HG03108 (cell line): ENCODE data around the gene GOLGA8A.
"Not testable (repeated sequence)": the region's sequence is repeated elsewhere in the genome, so short reads cannot be mapped to it uniquely, and the experiment has no call there.

Experiments
- ATAC-seq: cut with Tn5 transposase; IDR thresholded peaks from one replicate; pipeline ENCODE4 v1.9.1; 2021; ENCODE audit warnings: moderate library complexity; ENCODE audit not compliant: unreplicated experiment

Gene GOLGA8A

GRCh38 chr15:34409511-34409910 is 28.1 kb downstream of the GOLGA8A start:
- ATAC-seq: not testable (repeated sequence)

GRCh38 chr15:34408973-34409372 is 28.6 kb downstream of the GOLGA8A start:
- ATAC-seq: not testable (repeated sequence)

- ATAC-seq: not testable (repeated sequence)
Measured at GRCh38 chr15:34403899-34404298, 33.7 kb downstream of the GOLGA8A start.

- ATAC-seq: peak; percentile 52
Measured at GRCh38 chr15:34403160-34403598, 34.4 kb downstream of the GOLGA8A start.

- not testable (repeated sequence) for ATAC-seq
Measured at GRCh38 chr15:34397637-34398259, 39.9 kb downstream of the GOLGA8A start.

GRCh38 chr15:34392981-34393380 is 44.6 kb downstream of the GOLGA8A start:
- ATAC-seq: not testable (repeated sequence)

- ATAC-seq: not testable (repeated sequence)
Measured at GRCh38 chr15:34389594-34390086, 48.0 kb downstream of the GOLGA8A start.
